ENCODE measurements around the gene MBOAT1. TPM values are rescaled to one million over a fixed set of nuclear protein-coding genes. Genes with fewer than 3 reads are reported as not detected.

Gene MBOAT1
- polyA plus RNA-seq, 2 of the 4 experiments (the other 2 are of a cell fraction), result 1.9 to 5.5 TPM

DNA sequence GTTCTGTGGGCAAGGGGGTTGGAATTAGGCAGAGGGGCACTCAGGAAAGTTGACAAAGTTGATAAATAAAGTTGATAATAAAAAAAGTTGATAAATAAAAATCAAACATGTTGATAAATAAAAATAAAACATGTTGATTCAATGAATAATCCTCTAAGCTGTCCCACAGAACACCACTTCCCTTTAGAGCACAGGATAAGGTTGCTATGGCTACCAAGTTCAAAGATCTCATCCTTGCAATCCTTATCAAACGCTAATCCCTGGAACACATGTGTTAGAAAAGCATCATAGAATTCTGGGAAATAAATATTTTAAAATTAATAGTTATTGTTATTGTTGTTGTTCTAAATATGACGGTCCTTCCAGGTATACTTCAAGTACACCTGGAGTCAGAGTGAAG lies 33.9 kb downstream of the MBOAT1 start:
- no peak overlapping the region for H3K4me2 ChIP-seq
- ChIA-PET POLR2A (no interaction called here), CTCF (no interaction called here)
- TF ChIP-seq, protein P1, sequence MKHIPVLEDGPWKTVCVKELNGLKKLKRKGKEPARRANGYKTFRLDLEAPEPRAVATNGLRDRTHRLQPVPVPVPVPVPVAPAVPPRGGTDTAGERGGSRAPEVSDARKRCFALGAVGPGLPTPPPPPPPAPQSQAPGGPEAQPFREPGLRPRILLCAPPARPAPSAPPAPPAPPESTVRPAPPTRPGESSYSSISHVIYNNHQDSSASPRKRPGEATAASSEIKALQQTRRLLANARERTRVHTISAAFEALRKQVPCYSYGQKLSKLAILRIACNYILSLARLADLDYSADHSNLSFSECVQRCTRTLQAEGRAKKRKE (CRISPR knock-in tag; IDR thresholded peaks at IDR 0.05; ENCODE audit: low read depth), result no peak
- TF ChIP-seq, protein P2, sequence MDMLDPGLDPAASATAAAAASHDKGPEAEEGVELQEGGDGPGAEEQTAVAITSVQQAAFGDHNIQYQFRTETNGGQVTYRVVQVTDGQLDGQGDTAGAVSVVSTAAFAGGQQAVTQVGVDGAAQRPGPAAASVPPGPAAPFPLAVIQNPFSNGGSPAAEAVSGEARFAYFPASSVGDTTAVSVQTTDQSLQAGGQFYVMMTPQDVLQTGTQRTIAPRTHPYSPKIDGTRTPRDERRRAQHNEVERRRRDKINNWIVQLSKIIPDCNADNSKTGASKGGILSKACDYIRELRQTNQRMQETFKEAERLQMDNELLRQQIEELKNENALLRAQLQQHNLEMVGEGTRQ (IDR thresholded peaks at IDR 0.05), result no peak
- TF ChIP-seq, protein P3, sequence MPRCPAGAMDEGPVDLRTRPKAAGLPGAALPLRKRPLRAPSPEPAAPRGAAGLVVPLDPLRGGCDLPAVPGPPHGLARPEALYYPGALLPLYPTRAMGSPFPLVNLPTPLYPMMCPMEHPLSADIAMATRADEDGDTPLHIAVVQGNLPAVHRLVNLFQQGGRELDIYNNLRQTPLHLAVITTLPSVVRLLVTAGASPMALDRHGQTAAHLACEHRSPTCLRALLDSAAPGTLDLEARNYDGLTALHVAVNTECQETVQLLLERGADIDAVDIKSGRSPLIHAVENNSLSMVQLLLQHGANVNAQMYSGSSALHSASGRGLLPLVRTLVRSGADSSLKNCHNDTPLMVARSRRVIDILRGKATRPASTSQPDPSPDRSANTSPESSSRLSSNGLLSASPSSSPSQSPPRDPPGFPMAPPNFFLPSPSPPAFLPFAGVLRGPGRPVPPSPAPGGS (IDR thresholded peaks at IDR 0.05), result no peak
- TF ChIP-seq KDM1A (IDR thresholded peaks at IDR 0.05; ENCODE audit: low read depth) (no peak), JUN (IDR thresholded peaks at IDR 0.05) (no peak), CBX2 (IDR thresholded peaks at IDR 0.05; ENCODE audit: borderline replicate concordance, low read depth) (no peak), ZFP36 (IDR thresholded peaks at IDR 0.05; ENCODE audit: borderline replicate concordance, partially characterized antibody) (no peak), RAD21 (conservative IDR thresholded peaks at IDR 0.05 in 1 of 2, IDR thresholded peaks at IDR 0.05 in 1 of 2) (no peak), GATA3 (IDR thresholded peaks at IDR 0.05; ENCODE audit: borderline replicate concordance) (no peak), FOXS1 (CRISPR knock-in tag; IDR thresholded peaks at IDR 0.05) (no peak), HOXA7 (CRISPR knock-in tag; IDR thresholded peaks at IDR 0.05) (no peak)
- TF ChIP-seq, protein P4, sequence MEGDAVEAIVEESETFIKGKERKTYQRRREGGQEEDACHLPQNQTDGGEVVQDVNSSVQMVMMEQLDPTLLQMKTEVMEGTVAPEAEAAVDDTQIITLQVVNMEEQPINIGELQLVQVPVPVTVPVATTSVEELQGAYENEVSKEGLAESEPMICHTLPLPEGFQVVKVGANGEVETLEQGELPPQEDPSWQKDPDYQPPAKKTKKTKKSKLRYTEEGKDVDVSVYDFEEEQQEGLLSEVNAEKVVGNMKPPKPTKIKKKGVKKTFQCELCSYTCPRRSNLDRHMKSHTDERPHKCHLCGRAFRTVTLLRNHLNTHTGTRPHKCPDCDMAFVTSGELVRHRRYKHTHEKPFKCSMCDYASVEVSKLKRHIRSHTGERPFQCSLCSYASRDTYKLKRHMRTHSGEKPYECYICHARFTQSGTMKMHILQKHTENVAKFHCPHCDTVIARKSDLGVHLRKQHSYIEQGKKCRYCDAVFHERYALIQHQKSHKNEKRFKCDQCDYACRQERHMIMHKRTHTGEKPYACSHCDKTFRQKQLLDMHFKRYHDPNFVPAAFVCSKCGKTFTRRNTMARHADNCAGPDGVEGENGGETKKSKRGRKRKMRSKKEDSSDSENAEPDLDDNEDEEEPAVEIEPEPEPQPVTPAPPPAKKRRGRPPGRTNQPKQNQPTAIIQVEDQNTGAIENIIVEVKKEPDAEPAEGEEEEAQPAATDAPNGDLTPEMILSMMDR (IDR thresholded peaks at IDR 0.05), result no peak
- TF ChIP-seq, protein P5, sequence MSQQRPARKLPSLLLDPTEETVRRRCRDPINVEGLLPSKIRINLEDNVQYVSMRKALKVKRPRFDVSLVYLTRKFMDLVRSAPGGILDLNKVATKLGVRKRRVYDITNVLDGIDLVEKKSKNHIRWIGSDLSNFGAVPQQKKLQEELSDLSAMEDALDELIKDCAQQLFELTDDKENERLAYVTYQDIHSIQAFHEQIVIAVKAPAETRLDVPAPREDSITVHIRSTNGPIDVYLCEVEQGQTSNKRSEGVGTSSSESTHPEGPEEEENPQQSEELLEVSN (IDR thresholded peaks at IDR 0.05; ENCODE audit: borderline replicate concordance, low read depth), result no peak
- TF ChIP-seq, protein P6, sequence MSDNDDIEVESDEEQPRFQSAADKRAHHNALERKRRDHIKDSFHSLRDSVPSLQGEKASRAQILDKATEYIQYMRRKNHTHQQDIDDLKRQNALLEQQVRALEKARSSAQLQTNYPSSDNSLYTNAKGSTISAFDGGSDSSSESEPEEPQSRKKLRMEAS (IDR thresholded peaks at IDR 0.05), result no peak
- TF ChIP-seq, protein P7, sequence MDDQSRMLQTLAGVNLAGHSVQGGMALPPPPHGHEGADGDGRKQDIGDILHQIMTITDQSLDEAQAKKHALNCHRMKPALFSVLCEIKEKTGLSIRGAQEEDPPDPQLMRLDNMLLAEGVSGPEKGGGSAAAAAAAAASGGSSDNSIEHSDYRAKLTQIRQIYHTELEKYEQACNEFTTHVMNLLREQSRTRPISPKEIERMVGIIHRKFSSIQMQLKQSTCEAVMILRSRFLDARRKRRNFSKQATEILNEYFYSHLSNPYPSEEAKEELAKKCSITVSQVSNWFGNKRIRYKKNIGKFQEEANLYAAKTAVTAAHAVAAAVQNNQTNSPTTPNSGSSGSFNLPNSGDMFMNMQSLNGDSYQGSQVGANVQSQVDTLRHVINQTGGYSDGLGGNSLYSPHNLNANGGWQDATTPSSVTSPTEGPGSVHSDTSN (IDR thresholded peaks at IDR 0.05), result no peak
- 76% methylated on average over 2 of the region's 2 CpGs for WGBS (ENCODE audit: missing lambda C conversion rate)
- FAIRE-seq, result no peak
- ATAC-seq, result no peak
- H3K27ac ChIP-seq, result no peak overlapping the region
- no peaks in the 10 kb centered on the region for H3K4me1 ChIP-seq
- H3K4me3 ChIP-seq, result no peak overlapping the region
- H3K9me3 ChIP-seq, result no peaks in the 10 kb centered on the region
- no peak for DNase-seq (ENCODE audit: low read depth in 1 of 2, low spot score in 1 of 2)

DNA sequence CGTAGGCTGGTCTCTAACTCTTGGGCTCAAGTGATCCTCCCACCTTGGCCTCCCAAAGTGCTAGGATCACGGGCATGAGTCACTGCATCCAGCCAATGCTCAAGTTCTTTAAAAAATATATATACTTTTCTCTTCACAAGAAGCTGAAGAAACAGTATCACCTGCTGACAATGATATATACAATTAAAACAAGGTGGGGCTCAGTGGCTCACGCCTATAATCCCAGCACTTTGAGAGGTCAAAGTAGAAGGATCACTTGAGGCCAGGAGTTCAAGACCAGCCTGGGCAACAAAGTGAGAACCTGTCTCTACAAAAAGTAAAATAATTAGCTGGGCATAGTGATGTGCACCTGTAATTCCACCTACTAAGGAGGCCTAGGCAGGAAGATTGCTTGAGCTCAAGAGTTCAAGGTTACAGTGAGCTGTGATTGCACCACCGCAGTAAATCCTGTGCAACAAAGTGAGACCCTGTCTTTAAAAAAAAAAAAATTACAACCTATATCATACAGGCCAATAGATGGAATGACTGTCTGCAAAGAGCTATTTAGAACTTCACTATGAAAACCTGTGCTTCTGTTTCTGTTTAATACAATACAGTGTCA lies 36.4 kb downstream of the MBOAT1 start:
- TF ChIP-seq FOSL2 (IDR thresholded peaks at IDR 0.05) (no peak), FOSL2 (CRISPR knock-in tag; IDR thresholded peaks at IDR 0.05) (no peak), MYC (IDR thresholded peaks at IDR 0.05; ENCODE audit: borderline replicate concordance, low read length) (no peak), ZNF302 (CRISPR knock-in tag; IDR thresholded peaks at IDR 0.05) (no peak), HOXB13 (CRISPR knock-in tag; IDR thresholded peaks at IDR 0.05; ENCODE audit: low read depth) (no peak), HDAC2 (IDR thresholded peaks at IDR 0.05) (no peak), HOXA7 (CRISPR knock-in tag; IDR thresholded peaks at IDR 0.05) (no peak), RCOR1 (IDR thresholded peaks at IDR 0.05; ENCODE audit: low read depth, low read length) (no peak), CHD2 (IDR thresholded peaks at IDR 0.05; ENCODE audit: low read length, partially characterized antibody) (no peak), MAFK (IDR thresholded peaks at IDR 0.05; ENCODE audit: partially characterized antibody) (no peak), MAZ (IDR thresholded peaks at IDR 0.05; ENCODE audit: borderline replicate concordance, low read depth, low read length) (no peak)
- TF ChIP-seq, protein P8, sequence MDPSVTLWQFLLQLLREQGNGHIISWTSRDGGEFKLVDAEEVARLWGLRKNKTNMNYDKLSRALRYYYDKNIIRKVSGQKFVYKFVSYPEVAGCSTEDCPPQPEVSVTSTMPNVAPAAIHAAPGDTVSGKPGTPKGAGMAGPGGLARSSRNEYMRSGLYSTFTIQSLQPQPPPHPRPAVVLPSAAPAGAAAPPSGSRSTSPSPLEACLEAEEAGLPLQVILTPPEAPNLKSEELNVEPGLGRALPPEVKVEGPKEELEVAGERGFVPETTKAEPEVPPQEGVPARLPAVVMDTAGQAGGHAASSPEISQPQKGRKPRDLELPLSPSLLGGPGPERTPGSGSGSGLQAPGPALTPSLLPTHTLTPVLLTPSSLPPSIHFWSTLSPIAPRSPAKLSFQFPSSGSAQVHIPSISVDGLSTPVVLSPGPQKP (IDR thresholded peaks at IDR 0.05; ENCODE audit: low read depth, low read length), result no peak
- TF ChIP-seq, protein P7 (IDR thresholded peaks at IDR 0.05), result no peak
- TF ChIP-seq, protein P1 (CRISPR knock-in tag; IDR thresholded peaks at IDR 0.05; ENCODE audit: low read depth), result no peak
- CTCF ChIA-PET, result interaction anchor here (0.6 to 1.7 kb wide), 3 partner anchors 9 to 1186 kb away, joined by 3 to 4 read pairs (median 4); no protein-coding TSS in a partner anchor
- Histone ChIP-seq H3K4me1 (no peaks in the 10 kb centered on the region), H3K27ac (no peak overlapping the region), H3K4me3 (no peak overlapping the region), H3K9me3 (no peaks in the 10 kb centered on the region), H3K4me2 (no peak overlapping the region)
- ATAC-seq, result no peak
- POLR2A ChIA-PET, result no interaction called here
- no peak for FAIRE-seq
- WGBS (ENCODE audit: missing lambda C conversion rate), result 85% methylated on average over 4 of the region's 4 CpGs
- no peak for DNase-seq (ENCODE audit: low read depth in 1 of 2, low spot score in 1 of 2)

All from A549 (cell line).